VCaP (cell line): ENCODE data around the gene RNF111.
"Not testable (repeated sequence)": the region's sequence is repeated elsewhere in the genome, so short reads cannot be mapped to it uniquely, and the experiment has no call there.

Source experiments
- H3K27ac ChIP-seq: fragments of 450-650 bp; 2 replicates; pipeline ENCODE4 v1.5.1; 2017
- TF ChIP-seq, protein P1 (sequence below): fragments of 450-650 bp; conservative IDR thresholded peaks from 2 replicates; pipeline ENCODE4 v1.5.1; 2017; ENCODE audit warnings: mild to moderate bottlenecking, moderate library complexity

Gene RNF111

DNA sequence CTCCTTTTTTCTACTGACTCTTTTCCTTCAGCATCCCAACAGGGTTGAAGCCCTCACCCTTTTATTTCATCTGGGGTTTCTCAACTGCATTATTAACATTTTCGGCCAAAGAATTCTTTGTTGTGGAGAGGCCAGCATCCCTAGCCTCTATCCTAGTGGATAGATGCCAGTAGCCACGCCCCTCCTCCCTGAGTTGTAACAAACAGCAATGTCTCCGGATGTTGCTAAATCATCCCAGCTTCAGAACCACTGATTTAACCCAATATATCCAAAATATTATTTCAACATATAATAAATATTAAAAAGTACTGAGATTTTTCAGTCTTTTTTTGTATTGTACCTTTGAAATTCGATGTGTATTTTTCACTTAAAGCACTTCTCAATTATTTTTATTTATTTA, 2.0 kb upstream of the RNF111 start:
- no peak overlapping the region for H3K27ac ChIP-seq
- TF ChIP-seq, protein P1, sequence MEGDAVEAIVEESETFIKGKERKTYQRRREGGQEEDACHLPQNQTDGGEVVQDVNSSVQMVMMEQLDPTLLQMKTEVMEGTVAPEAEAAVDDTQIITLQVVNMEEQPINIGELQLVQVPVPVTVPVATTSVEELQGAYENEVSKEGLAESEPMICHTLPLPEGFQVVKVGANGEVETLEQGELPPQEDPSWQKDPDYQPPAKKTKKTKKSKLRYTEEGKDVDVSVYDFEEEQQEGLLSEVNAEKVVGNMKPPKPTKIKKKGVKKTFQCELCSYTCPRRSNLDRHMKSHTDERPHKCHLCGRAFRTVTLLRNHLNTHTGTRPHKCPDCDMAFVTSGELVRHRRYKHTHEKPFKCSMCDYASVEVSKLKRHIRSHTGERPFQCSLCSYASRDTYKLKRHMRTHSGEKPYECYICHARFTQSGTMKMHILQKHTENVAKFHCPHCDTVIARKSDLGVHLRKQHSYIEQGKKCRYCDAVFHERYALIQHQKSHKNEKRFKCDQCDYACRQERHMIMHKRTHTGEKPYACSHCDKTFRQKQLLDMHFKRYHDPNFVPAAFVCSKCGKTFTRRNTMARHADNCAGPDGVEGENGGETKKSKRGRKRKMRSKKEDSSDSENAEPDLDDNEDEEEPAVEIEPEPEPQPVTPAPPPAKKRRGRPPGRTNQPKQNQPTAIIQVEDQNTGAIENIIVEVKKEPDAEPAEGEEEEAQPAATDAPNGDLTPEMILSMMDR: no peak

DNA sequence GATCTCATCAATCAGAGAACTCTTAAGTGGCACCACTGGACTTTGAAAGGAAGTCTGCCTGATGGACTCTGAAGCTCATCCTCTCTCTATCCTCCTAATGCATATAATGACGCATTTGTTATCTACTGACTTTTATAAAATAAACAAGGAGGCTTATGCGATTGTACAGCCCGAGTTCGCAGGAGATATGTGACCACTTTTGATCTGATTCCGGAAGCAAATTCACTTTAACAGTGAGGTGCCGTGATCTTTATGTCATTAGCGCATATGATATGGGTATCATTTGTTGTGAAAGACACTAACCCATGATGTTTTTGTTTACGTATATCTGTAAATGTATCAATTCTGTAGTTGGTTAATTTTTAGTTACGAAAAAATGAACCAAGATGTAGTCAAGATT, 427 bp upstream of the RNF111 start:
- H3K27ac ChIP-seq: peak overlapping the region; percentile 77

DNA sequence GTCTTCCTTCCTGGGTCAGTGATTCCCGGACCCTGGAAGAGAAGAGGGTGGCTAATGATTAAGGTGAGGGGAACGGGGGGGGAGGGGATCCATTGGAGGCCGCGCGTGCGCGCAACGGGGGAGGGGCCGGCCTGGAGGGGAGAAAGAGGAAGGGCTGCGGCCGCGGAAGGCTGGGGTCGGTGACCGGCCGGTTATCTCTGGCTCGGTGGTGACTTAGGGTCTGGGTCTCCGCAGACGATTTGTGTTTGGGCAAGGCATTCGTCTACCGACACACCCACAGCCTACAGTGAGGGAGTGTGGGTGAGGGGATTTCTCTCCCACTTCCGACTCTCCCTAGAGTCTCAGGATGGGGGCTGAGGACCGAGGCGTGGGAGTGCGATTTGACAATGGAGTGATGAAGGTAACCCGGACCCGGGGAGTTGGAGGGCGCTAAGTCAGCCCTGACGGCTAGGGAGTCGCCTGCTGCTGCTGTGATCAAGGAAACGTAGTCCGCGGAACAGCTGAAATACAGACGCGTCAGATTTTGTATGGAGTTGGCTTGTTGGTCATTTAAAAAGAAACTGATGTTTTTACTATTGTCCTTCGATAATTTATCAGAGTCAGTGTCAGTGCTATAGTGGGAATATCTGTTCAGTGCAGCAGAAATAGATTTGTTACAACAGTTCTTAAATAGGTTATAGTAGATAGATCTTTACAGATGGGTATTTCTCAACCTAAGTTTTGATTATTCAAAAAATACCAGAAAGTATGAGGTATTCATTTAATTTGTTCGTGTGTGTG, 733 bp downstream of the RNF111 start:
- TF ChIP-seq, protein P1: no peak
- peak overlapping the region; percentile 77 for H3K27ac ChIP-seq

More for the DNA sequence above, 427 bp upstream of the RNF111 start:
- TF ChIP-seq, protein P1: no peak

DNA sequence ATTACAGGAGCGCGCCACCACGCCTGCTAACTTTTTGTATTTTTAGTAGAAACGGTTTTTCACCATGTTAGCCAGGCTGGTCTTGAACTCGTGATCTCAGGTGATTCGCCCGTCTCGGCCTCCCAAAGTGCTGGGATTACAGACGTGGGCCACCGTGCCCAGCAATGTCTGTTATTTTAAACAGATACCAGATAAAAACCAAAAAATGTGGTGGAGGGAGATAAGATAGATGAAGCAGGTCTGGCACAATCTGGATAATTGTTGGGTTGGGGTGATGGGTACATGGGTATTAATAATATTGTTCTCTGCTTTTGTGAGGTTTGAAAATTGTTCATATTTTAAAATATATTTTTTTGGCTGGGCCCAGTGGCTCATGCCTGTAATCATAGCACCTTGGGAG, 4.7 kb downstream of the RNF111 start:
- TF ChIP-seq, protein P1: no peak
- no peak overlapping the region for H3K27ac ChIP-seq

DNA sequence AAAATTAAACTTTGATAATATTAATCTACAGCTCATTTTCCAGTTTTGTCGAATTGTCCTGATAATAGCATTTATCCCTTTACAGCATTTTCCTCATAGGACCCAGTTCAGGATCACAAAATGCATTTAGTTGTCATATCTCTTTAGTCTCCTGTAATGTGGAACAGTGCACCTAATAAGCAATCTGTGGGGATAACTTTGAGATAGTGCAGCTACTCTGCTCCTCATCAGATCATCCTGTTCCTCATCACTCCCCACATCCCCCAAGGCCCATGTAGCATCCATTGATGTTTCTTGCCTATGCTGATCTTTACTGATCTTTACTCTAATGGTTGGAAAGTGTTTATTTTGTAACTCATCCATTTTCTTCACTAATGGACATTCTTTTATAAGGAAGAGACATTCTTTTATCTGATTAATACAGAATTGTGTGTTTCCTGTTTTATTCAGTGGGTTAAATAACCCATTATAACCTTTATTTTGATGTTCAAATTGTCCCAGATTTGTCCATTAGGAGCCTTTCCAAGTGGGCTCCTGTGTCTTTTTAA, 7.5 kb downstream of the RNF111 start:
- H3K27ac ChIP-seq: no peak overlapping the region
- TF ChIP-seq, protein P1: no peak

DNA sequence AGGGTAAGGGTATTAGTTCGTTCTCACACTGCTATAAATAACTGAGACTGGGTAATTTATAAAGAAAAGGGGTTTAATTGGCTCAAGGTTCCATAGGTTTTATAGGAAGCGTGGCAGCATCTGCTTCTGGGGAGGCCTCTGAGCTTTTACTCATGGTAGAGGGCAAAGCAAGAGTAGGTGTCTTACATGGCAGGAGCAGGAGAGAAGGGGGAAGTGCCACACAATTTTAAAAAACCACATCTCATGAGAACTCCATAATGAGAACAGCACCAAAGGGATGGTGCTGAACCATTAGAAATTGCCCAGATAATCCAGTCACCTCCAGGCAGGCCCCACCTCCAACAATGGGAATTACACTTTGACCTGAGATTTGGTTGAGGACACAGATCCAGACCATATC, 12.2 kb downstream of the RNF111 start:
- TF ChIP-seq, protein P1: no peak
- H3K27ac ChIP-seq: no peak overlapping the region

DNA sequence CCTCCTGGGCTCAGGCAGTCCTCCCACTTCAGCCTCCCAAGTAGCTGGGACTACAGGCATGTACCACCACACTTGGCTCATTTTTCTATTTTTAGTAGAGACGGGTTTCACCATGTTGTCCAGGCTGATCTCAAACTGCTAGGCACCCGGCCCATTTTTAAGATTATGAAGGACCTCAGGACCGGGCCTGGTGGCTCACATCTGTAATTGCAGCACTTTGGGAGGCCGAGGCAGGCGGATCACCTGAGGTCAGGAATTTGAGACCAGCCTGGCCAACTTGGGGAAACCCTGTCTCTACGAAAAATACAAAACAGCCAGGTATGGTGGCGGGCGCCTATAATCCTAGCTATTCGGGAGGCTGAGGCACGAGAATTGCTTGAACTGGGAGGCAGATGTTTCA, 12.8 kb downstream of the RNF111 start:
- H3K27ac ChIP-seq: not testable (repeated sequence)

DNA sequence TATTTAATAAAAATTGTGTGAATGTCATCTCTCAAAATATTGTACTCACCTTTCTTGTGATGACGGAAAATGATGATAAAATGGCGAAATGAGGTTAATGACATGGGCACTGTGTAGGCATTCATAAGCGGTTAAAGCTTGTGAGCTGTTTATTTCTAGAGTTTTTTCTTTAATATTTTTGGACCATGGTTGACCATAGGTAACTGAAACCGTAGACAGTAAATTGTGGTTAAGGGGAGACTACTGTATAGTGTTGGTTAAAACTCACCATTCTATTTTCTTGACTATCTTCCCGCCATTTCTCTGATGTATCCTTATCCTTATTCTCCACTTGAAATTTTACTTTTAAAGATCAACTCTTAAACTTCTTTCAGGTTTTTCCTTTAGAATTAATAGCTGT, 14.5 kb downstream of the RNF111 start:
- H3K27ac ChIP-seq: no peak overlapping the region
- TF ChIP-seq, protein P1: no peak
